Measurements from ENCODE around the gene MED15.

The MED15 gene

GRCh38 chr22:20559174-20559760 lies 51.9 kb downstream of the MED15 start:
- Histone ChIP-seq H3K4me1 (ENCODE audit: control insufficient read depth, insufficient read depth, low read length) (no peaks in the 10 kb centered on the region), H3K36me3 (ENCODE audit: control insufficient read depth, insufficient read depth, low read length) (peaks cover 9% of the 10 kb centered on the region), H3K27ac (ENCODE audit: low read depth, low read length) (no peak overlapping the region), H3K27me3 (ENCODE audit: control insufficient read depth, insufficient read depth, low read length) (no peaks in the 10 kb centered on the region), H3K9ac (ENCODE audit: low read length) (no peak overlapping the region), H3K4me3 (ENCODE audit: low read length) (no peak overlapping the region)

GRCh38 chr22:20560716-20561115 lies 53.3 kb downstream of the MED15 start:
- Histone ChIP-seq H3K4me1 (ENCODE audit: control insufficient read depth, insufficient read depth, low read length) (no peaks in the 10 kb centered on the region), H3K4me3 (ENCODE audit: low read length) (no peak overlapping the region), H3K36me3 (ENCODE audit: control insufficient read depth, insufficient read depth, low read length) (peaks cover 15% of the 10 kb centered on the region), H3K9ac (ENCODE audit: low read length) (no peak overlapping the region), H3K27ac (ENCODE audit: low read depth, low read length) (no peak overlapping the region), H3K27me3 (ENCODE audit: control insufficient read depth, insufficient read depth, low read length) (no peaks in the 10 kb centered on the region)

GRCh38 chr22:20561882-20562281 lies 54.5 kb downstream of the MED15 start:
- no peaks in the 10 kb centered on the region for H3K27me3 ChIP-seq (ENCODE audit: control insufficient read depth, insufficient read depth, low read length)
- H3K36me3 ChIP-seq (ENCODE audit: control insufficient read depth, insufficient read depth, low read length) = peaks cover 18% of the 10 kb centered on the region
- no peak overlapping the region for H3K27ac ChIP-seq (ENCODE audit: low read depth, low read length)
- H3K9ac ChIP-seq (ENCODE audit: low read length) = no peak overlapping the region
- no peak overlapping the region for H3K4me3 ChIP-seq (ENCODE audit: low read length)
- H3K4me1 ChIP-seq (ENCODE audit: control insufficient read depth, insufficient read depth, low read length) = peaks cover 4% of the 10 kb centered on the region

GRCh38 chr22:20562607-20563465 lies 55.4 kb downstream of the MED15 start:
- H3K27ac ChIP-seq (ENCODE audit: low read depth, low read length) = no peak overlapping the region
- no peaks in the 10 kb centered on the region for H3K27me3 ChIP-seq (ENCODE audit: control insufficient read depth, insufficient read depth, low read length)
- H3K9ac ChIP-seq (ENCODE audit: low read length) = no peak overlapping the region
- H3K4me1 ChIP-seq (ENCODE audit: control insufficient read depth, insufficient read depth, low read length) = peaks cover 9% of the 10 kb centered on the region
- H3K36me3 ChIP-seq (ENCODE audit: control insufficient read depth, insufficient read depth, low read length) = peaks cover 24% of the 10 kb centered on the region
- no peak overlapping the region for H3K4me3 ChIP-seq (ENCODE audit: low read length)

- Histone ChIP-seq H3K4me3 (ENCODE audit: low read length) (no peak overlapping the region), H3K27me3 (ENCODE audit: control insufficient read depth, insufficient read depth, low read length) (no peaks in the 10 kb centered on the region), H3K27ac (ENCODE audit: low read depth, low read length) (no peak overlapping the region), H3K9ac (ENCODE audit: low read length) (no peak overlapping the region), H3K36me3 (ENCODE audit: control insufficient read depth, insufficient read depth, low read length) (peaks cover 31% of the 10 kb centered on the region), H3K4me1 (ENCODE audit: control insufficient read depth, insufficient read depth, low read length) (peaks cover 10% of the 10 kb centered on the region)
Observed at GRCh38 chr22:20563466-20563906, 56.1 kb downstream of the MED15 start.

- Histone ChIP-seq H3K27ac (ENCODE audit: low read depth, low read length) (no peak overlapping the region), H3K36me3 (ENCODE audit: control insufficient read depth, insufficient read depth, low read length) (peaks cover 32% of the 10 kb centered on the region), H3K27me3 (ENCODE audit: control insufficient read depth, insufficient read depth, low read length) (no peaks in the 10 kb centered on the region), H3K4me3 (ENCODE audit: low read length) (no peak overlapping the region), H3K9ac (ENCODE audit: low read length) (no peak overlapping the region), H3K4me1 (ENCODE audit: control insufficient read depth, insufficient read depth, low read length) (peaks cover 15% of the 10 kb centered on the region)
Observed at GRCh38 chr22:20563941-20564371, 56.5 kb downstream of the MED15 start.

GRCh38 chr22:20565079-20565734 lies 57.8 kb downstream of the MED15 start:
- H3K36me3 ChIP-seq (ENCODE audit: control insufficient read depth, insufficient read depth, low read length) = peaks cover 32% of the 10 kb centered on the region
- peaks cover 18% of the 10 kb centered on the region for H3K4me1 ChIP-seq (ENCODE audit: control insufficient read depth, insufficient read depth, low read length)
- no peak overlapping the region for H3K27ac ChIP-seq (ENCODE audit: low read depth, low read length)
- no peaks in the 10 kb centered on the region for H3K27me3 ChIP-seq (ENCODE audit: control insufficient read depth, insufficient read depth, low read length)
- no peak overlapping the region for H3K4me3 ChIP-seq (ENCODE audit: low read length)
- no peak overlapping the region for H3K9ac ChIP-seq (ENCODE audit: low read length)

- Histone ChIP-seq H3K36me3 (ENCODE audit: control insufficient read depth, insufficient read depth, low read length) (peaks cover 32% of the 10 kb centered on the region), H3K27me3 (ENCODE audit: control insufficient read depth, insufficient read depth, low read length) (no peaks in the 10 kb centered on the region), H3K4me3 (ENCODE audit: low read length) (no peak overlapping the region), H3K4me1 (ENCODE audit: control insufficient read depth, insufficient read depth, low read length) (peaks cover 18% of the 10 kb centered on the region), H3K27ac (ENCODE audit: low read depth, low read length) (no peak overlapping the region), H3K9ac (ENCODE audit: low read length) (no peak overlapping the region)
Observed at GRCh38 chr22:20565761-20566160, 58.4 kb downstream of the MED15 start.

GRCh38 chr22:20566420-20567260 lies 59.2 kb downstream of the MED15 start:
- no peak overlapping the region for H3K4me3 ChIP-seq (ENCODE audit: low read length)
- H3K9ac ChIP-seq (ENCODE audit: low read length) = no peak overlapping the region
- no peaks in the 10 kb centered on the region for H3K27me3 ChIP-seq (ENCODE audit: control insufficient read depth, insufficient read depth, low read length)
- H3K27ac ChIP-seq (ENCODE audit: low read depth, low read length) = peak overlapping the region; percentile 28
- peaks cover 32% of the 10 kb centered on the region for H3K36me3 ChIP-seq (ENCODE audit: control insufficient read depth, insufficient read depth, low read length)
- H3K4me1 ChIP-seq (ENCODE audit: control insufficient read depth, insufficient read depth, low read length) = peaks cover 18% of the 10 kb centered on the region

- H3K4me1 ChIP-seq (ENCODE audit: control insufficient read depth, insufficient read depth, low read length) = peaks cover 18% of the 10 kb centered on the region
- no peaks in the 10 kb centered on the region for H3K27me3 ChIP-seq (ENCODE audit: control insufficient read depth, insufficient read depth, low read length)
- no peak overlapping the region for H3K4me3 ChIP-seq (ENCODE audit: low read length)
- peaks cover 37% of the 10 kb centered on the region for H3K36me3 ChIP-seq (ENCODE audit: control insufficient read depth, insufficient read depth, low read length)
- H3K9ac ChIP-seq (ENCODE audit: low read length) = no peak overlapping the region
- no peak overlapping the region for H3K27ac ChIP-seq (ENCODE audit: low read depth, low read length)
Observed at GRCh38 chr22:20567371-20567847, 60.0 kb downstream of the MED15 start.

- Histone ChIP-seq H3K9ac (ENCODE audit: low read length) (no peak overlapping the region), H3K4me1 (ENCODE audit: control insufficient read depth, insufficient read depth, low read length) (peaks cover 18% of the 10 kb centered on the region), H3K27ac (ENCODE audit: low read depth, low read length) (no peak overlapping the region), H3K27me3 (ENCODE audit: control insufficient read depth, insufficient read depth, low read length) (no peaks in the 10 kb centered on the region), H3K4me3 (ENCODE audit: low read length) (no peak overlapping the region), H3K36me3 (ENCODE audit: control insufficient read depth, insufficient read depth, low read length) (peaks cover 41% of the 10 kb centered on the region)
Observed at GRCh38 chr22:20567993-20568417, 60.6 kb downstream of the MED15 start.
